Neural cell (in vitro differentiated cells): ENCODE measurements around the gene ITGA11. TPM values are rescaled to one million over a fixed set of nuclear protein-coding genes. Genes with fewer than 3 reads are reported as not detected.

Experiments used
- H2AFZ ChIP-seq: fragments of 200-600, 300-800 bp; sonication (generic), shearing (Covaris generic); 2 replicates; pipeline ENCODE4 v1.6.0; 2014; ENCODE audit warnings: low read depth, mild to moderate bottlenecking, antibody characterized with exemption, low read length, moderate library complexity
- H3F3A ChIP-seq: fragments of 200-600 bp; shearing (Covaris generic); 2 replicates; pipeline ENCODE4 v1.6.1; 2016; ENCODE audit warnings: mild to moderate bottlenecking, moderate library complexity, mixed read lengths, antibody characterized with exemption, low read length; ENCODE audit not compliant: insufficient read depth, poor library complexity, severe bottlenecking
- H3K27ac ChIP-seq: fragments of 200-600, 300-800 bp; sonication (generic), shearing (Covaris generic); 2 replicates; pipeline ENCODE4 v1.5.1; 2014; ENCODE audit warnings: mild to moderate bottlenecking, low read length, moderate library complexity
- H3K27me3 ChIP-seq: fragments of 300-800, 200-600 bp; sonication (generic), shearing (Covaris generic); 2 replicates; pipeline ENCODE4 v1.6.0; 2014; ENCODE audit warnings: mild to moderate bottlenecking, low read depth, low read length, moderate library complexity; ENCODE audit not compliant: insufficient read depth
- H3K36me3 ChIP-seq: fragments of 300-800, 200-600 bp; sonication (generic), shearing (Covaris generic); 2 replicates; pipeline ENCODE4 v1.5.1; 2014; ENCODE audit warnings: mild to moderate bottlenecking, antibody characterized with exemption, low read length, moderate library complexity; ENCODE audit not compliant: insufficient read depth
- H3K4me2 ChIP-seq: fragments of 300-800, 200-600 bp; sonication (generic), shearing (Covaris generic); 2 replicates; pipeline ENCODE4 v1.6.0; 2014; ENCODE audit warnings: mild to moderate bottlenecking, low read length
- H3K4me3 ChIP-seq: fragments of 300-800, 200-600 bp; sonication (generic), shearing (Covaris generic); 2 replicates; pipeline ENCODE4 v1.5.1; 2014; ENCODE audit warnings: mild to moderate bottlenecking, low read length, moderate library complexity
- H3K79me2 ChIP-seq: fragments of 200-600 bp; shearing (Covaris generic); replicated peaks from 2 replicates; pipeline ENCODE4 v1.6.0; 2014; ENCODE audit warnings: mild to moderate bottlenecking, low read length, moderate library complexity; ENCODE audit not compliant: insufficient read depth
- H3K9ac ChIP-seq: fragments of 300-800, 200-600 bp; sonication (generic), shearing (Covaris generic); 2 replicates; pipeline ENCODE4 v1.6.1; 2016; ENCODE audit warnings: mild to moderate bottlenecking, low read length, mixed read lengths
- H3K9me2 ChIP-seq: fragments of 200-600 bp; shearing (Covaris generic); 2 replicates; pipeline ENCODE4 v1.6.1; 2016; ENCODE audit warnings: mild to moderate bottlenecking, low read length, mixed read lengths; ENCODE audit not compliant: insufficient read depth
- H3K9me3 ChIP-seq: fragments of 200-600, 300-800 bp; sonication (generic), shearing (Covaris generic); 2 replicates; pipeline ENCODE4 v1.6.1; 2016; ENCODE audit warnings: mild to moderate bottlenecking, mixed run types, low read length, moderate library complexity, mixed read lengths
- H4K20me1 ChIP-seq: fragments of 200-600 bp; shearing (Covaris generic); 2 replicates; pipeline ENCODE4 v1.6.1; 2016; ENCODE audit warnings: mild to moderate bottlenecking, mixed run types; ENCODE audit not compliant: insufficient read depth
- CTCF ChIP-seq: fragments of 450-650 bp; IDR thresholded peaks from 2 replicates; pipeline ENCODE4 v1.5.1; 2014; ENCODE audit warnings: antibody characterized with exemption, mild to moderate bottlenecking, moderate library complexity; ENCODE audit not compliant: poor library complexity, severe bottlenecking
- EP300 ChIP-seq: fragments of 450-650 bp; conservative IDR thresholded peaks from 2 replicates; pipeline ENCODE4 v1.6.1; 2014; ENCODE audit warnings: antibody characterized with exemption, mild to moderate bottlenecking, moderate library complexity; ENCODE audit not compliant: poor library complexity, severe bottlenecking
- EZH2 ChIP-seq: fragments of 200-600, 300-800 bp; shearing (Covaris generic), sonication (generic); IDR thresholded peaks from 2 replicates; pipeline ENCODE4 v1.6.1; 2014; ENCODE audit warnings: antibody characterized with exemption, low read length, borderline replicate concordance, mild to moderate bottlenecking; ENCODE audit not compliant: insufficient read depth, poor library complexity, severe bottlenecking
- MXI1 ChIP-seq: fragments of 450-650 bp; conservative IDR thresholded peaks from 2 replicates; pipeline ENCODE4 v1.6.1; 2014; ENCODE audit warnings: antibody characterized with exemption, mild to moderate bottlenecking; ENCODE audit not compliant: poor library complexity, severe bottlenecking
- POLR2AphosphoS5 ChIP-seq: IDR thresholded peaks from 2 replicates; pipeline ENCODE4 v1.6.1; 2012
- RAD21 ChIP-seq: fragments of 450-650 bp; conservative IDR thresholded peaks from 2 replicates; pipeline ENCODE4 v1.6.1; 2014; ENCODE audit warnings: antibody characterized with exemption, mild to moderate bottlenecking, moderate library complexity
- SMC3 ChIP-seq: fragments of 450-650 bp; conservative IDR thresholded peaks from 2 replicates; pipeline ENCODE4 v1.6.1; 2014; ENCODE audit warnings: antibody characterized with exemption, mild to moderate bottlenecking, moderate library complexity; ENCODE audit not compliant: poor library complexity
- TAF1 ChIP-seq: IDR thresholded peaks from 2 replicates; pipeline ENCODE4 v1.6.1; 2012; ENCODE audit warnings: low read depth
- polyA plus RNA-seq: library from polyadenylated mRNA; depleted of rRNA; stranded (reverse); fragments of >200 nt; gene quantifications from 2 replicates; pipeline ENCODE4 v1.2.3, GENCODE V29; 2014
- TF ChIP-seq, protein P1 (sequence below): IDR thresholded peaks from 2 replicates; pipeline ENCODE4 v1.6.1; 2012; ENCODE audit warnings: borderline replicate concordance

Gene ITGA11
- polyA plus RNA-seq, 1 donor from 2014 or later = not detected

DNA sequence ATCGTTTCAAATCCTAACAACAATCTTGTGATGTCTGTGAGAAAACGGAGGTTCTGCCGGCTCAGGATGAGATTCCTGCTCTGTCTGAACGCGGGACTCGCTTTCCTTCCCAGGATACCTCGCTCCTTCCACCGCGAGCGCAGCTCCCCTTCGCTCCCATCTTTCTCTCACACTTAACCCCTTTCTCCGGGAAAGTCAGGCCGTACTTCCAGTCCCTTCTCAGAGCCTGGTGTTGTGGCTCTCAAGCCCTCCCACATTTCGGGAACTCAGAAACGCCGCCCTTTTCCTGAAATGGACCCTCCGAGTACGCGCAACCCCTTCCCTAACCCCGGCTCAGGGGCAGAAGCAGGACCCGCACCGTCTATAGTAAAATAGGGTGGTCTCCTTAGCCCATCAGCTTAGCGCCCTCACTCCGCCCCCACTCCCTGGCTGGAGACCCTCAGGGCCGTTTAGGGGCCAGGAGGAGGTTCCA, 154.8 kb downstream of the ITGA11 start:
- peak overlapping the region; percentile 68 for H3K4me2 ChIP-seq
- no peak for TF ChIP-seq MXI1
- TF ChIP-seq POLR2AphosphoS5 = peak; percentile 50
- peak; percentile 27 for TF ChIP-seq SMC3
- peak; percentile 12 for TF ChIP-seq EP300
- H3K4me3 ChIP-seq = peak overlapping the region; percentile 90
- no peaks in the 10 kb centered on the region for H3K9me3 ChIP-seq
- peak overlapping the region; percentile 96 for H3K9ac ChIP-seq
- H3K9me2 ChIP-seq = no peaks in the 10 kb centered on the region
- peak overlapping the region; percentile 97 for H2AFZ ChIP-seq
- no peaks in the 10 kb centered on the region for H3K36me3 ChIP-seq
- H3F3A ChIP-seq = peaks cover 4% of the 10 kb centered on the region
- H3K79me2 ChIP-seq = peaks cover 37% of the 10 kb centered on the region
- no peaks in the 10 kb centered on the region for H3K27me3 ChIP-seq
- H4K20me1 ChIP-seq = no peaks in the 10 kb centered on the region
- H3K27ac ChIP-seq = peak overlapping the region; percentile 96

DNA sequence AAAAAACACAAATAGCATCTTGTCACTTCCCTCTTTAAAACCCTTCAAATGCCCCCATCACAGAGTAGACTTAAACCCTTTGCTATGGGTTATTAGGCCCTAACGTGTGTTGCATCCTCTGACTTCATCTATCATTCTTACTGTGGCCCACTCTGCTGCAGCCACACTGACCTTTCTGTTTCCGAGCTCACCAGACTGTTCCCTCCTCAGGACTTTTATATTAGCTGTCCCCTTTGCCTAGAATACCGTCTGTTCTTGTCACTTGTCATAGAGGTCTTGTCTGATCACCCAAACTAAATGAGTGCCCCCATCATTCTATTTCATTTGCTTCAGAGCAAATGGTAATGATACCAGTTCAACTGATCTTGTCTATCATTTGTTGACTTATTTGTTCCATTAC, 155.3 kb downstream of the ITGA11 start:
- Histone ChIP-seq H3K4me3 (peak overlapping the region; percentile 90), H4K20me1 (no peaks in the 10 kb centered on the region), H3K27me3 (no peaks in the 10 kb centered on the region), H3K27ac (peak overlapping the region; percentile 96), H3F3A (peaks cover 4% of the 10 kb centered on the region), H3K79me2 (peaks cover 32% of the 10 kb centered on the region), H3K9me2 (no peaks in the 10 kb centered on the region), H3K9ac (peak overlapping the region; percentile 96), H3K9me3 (no peaks in the 10 kb centered on the region), H2AFZ (peak overlapping the region; percentile 97), H3K36me3 (no peaks in the 10 kb centered on the region), H3K4me2 (peak overlapping the region; percentile 68)
- no peak for TF ChIP-seq SMC3
- no peak for TF ChIP-seq CTCF
- no peak for TF ChIP-seq MXI1
- no peak for TF ChIP-seq POLR2AphosphoS5
- no peak for TF ChIP-seq TAF1
- no peak for TF ChIP-seq EZH2
- no peak for TF ChIP-seq RAD21
- TF ChIP-seq EP300 = no peak
- TF ChIP-seq, protein P1, sequence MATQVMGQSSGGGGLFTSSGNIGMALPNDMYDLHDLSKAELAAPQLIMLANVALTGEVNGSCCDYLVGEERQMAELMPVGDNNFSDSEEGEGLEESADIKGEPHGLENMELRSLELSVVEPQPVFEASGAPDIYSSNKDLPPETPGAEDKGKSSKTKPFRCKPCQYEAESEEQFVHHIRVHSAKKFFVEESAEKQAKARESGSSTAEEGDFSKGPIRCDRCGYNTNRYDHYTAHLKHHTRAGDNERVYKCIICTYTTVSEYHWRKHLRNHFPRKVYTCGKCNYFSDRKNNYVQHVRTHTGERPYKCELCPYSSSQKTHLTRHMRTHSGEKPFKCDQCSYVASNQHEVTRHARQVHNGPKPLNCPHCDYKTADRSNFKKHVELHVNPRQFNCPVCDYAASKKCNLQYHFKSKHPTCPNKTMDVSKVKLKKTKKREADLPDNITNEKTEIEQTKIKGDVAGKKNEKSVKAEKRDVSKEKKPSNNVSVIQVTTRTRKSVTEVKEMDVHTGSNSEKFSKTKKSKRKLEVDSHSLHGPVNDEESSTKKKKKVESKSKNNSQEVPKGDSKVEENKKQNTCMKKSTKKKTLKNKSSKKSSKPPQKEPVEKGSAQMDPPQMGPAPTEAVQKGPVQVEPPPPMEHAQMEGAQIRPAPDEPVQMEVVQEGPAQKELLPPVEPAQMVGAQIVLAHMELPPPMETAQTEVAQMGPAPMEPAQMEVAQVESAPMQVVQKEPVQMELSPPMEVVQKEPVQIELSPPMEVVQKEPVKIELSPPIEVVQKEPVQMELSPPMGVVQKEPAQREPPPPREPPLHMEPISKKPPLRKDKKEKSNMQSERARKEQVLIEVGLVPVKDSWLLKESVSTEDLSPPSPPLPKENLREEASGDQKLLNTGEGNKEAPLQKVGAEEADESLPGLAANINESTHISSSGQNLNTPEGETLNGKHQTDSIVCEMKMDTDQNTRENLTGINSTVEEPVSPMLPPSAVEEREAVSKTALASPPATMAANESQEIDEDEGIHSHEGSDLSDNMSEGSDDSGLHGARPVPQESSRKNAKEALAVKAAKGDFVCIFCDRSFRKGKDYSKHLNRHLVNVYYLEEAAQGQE = no peak

DNA sequence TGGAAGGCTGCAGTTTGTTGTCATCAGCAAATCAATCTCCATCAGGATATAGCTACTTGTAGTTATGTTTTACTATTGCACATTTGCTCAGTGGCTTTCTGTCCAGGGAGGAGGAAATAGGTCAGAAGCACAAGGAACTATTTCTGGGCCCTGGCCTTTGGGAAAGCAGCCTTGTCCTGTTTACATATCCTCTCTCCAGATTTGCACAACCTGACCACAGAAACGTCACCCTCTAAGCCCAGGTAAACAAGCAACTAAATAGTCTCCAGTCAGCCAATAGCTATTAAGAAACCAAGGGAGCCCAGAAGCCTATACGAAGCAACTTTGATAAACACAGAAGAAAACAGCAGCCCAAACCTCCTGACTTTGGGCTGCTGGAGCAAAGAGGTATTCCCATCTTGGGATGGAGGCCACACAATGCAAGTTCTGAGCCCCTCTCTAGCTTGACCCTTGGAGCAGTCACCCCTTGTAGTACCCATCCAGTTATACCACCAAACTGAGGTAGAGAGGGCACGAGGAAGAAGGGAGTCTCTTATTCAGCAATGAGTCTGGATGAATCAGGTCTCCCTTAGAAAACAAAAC, 156.7 kb downstream of the ITGA11 start:
- Histone ChIP-seq H3F3A (peaks cover 4% of the 10 kb centered on the region), H3K27me3 (no peaks in the 10 kb centered on the region), H3K9me3 (no peaks in the 10 kb centered on the region), H3K4me3 (no peak overlapping the region), H3K9ac (no peak overlapping the region), H2AFZ (no peak overlapping the region), H3K27ac (no peak overlapping the region), H4K20me1 (no peaks in the 10 kb centered on the region), H3K9me2 (no peaks in the 10 kb centered on the region), H3K79me2 (peaks cover 18% of the 10 kb centered on the region), H3K4me2 (no peak overlapping the region), H3K36me3 (no peaks in the 10 kb centered on the region)
- TF ChIP-seq EP300 = no peak
- TF ChIP-seq TAF1 = no peak
- no peak for TF ChIP-seq POLR2AphosphoS5
- TF ChIP-seq, protein P1 = no peak
- TF ChIP-seq MXI1 = no peak
- no peak for TF ChIP-seq SMC3
- no peak for TF ChIP-seq CTCF
- TF ChIP-seq RAD21 = no peak
- TF ChIP-seq EZH2 = no peak
